ENCODE measurements around the gene ZNF32.

The ZNF32 gene

GRCh38 chr10:43628956-43629355, 19.7 kb downstream of the ZNF32 start:
- H2BK12ac ChIP-seq (ENCODE audit: low read length) = no peak overlapping the region
- H3K9me3 ChIP-seq (replicated peaks in 1 of 2; ENCODE audit: control insufficient read depth in 2 of 2, insufficient read depth in 1 of 2, low read depth in 1 of 2, low read length in 2 of 2) = no peaks in the 10 kb centered on the region
- no peak overlapping the region for H3K4me2 ChIP-seq (ENCODE audit: insufficient read depth, low read length, poor library complexity, severe bottlenecking)
- H2AFZ ChIP-seq (ENCODE audit: low read length) = no peak overlapping the region
- H4K91ac ChIP-seq (ENCODE audit: low read depth, low read length, poor library complexity) = no peak overlapping the region
- no peak overlapping the region for H3K9ac ChIP-seq (ENCODE audit: low read depth, low read length, poor library complexity)
- no peak for DNase-seq (ENCODE audit: low spot score)
- H3K27ac ChIP-seq (replicated peaks; ENCODE audit: low read length) = no peak overlapping the region
- no peak overlapping the region for H2AK5ac ChIP-seq (ENCODE audit: low read depth, low read length)
- H3K4me1 ChIP-seq (ENCODE audit: control insufficient read depth in 2 of 2, insufficient read depth in 1 of 2, low read depth in 1 of 2, low read length in 2 of 2) = no peaks in the 10 kb centered on the region
- no peaks in the 10 kb centered on the region for H3K79me1 ChIP-seq (ENCODE audit: low read depth, low read length)
- WGBS, 2 donors (ENCODE audit: extremely low coverage in 2 of 2, insufficient read length in 2 of 2, insufficient replicate concordance in 1 of 2) = no CpG with 5 or more reads among the region's 4 CpGs
- no peak overlapping the region for H2BK5ac ChIP-seq (ENCODE audit: low read length)
- H3K14ac ChIP-seq (ENCODE audit: low read length) = no peak overlapping the region
- H3K4me3 ChIP-seq (ENCODE audit: low read length in 2 of 2) = no peak overlapping the region
- H3K4ac ChIP-seq (ENCODE audit: low read length) = no peak overlapping the region
- H3K18ac ChIP-seq (ENCODE audit: low read length) = no peak overlapping the region
- no peak overlapping the region for H3K23ac ChIP-seq (ENCODE audit: low read depth, low read length, poor library complexity)
- H4K8ac ChIP-seq (ENCODE audit: low read depth, low read length) = no peak overlapping the region
- no peak overlapping the region for H2BK15ac ChIP-seq (ENCODE audit: low read length)
- no peaks in the 10 kb centered on the region for H3K36me3 ChIP-seq (replicated peaks in 1 of 2; ENCODE audit: control insufficient read depth in 2 of 2, insufficient read depth in 2 of 2, low read length in 2 of 2)
- no peaks in the 10 kb centered on the region for H3K27me3 ChIP-seq (ENCODE audit: control insufficient read depth in 3 of 3, insufficient read depth in 3 of 3, low read depth in 1 of 3, low read length in 3 of 3)
- no peak overlapping the region for H2BK120ac ChIP-seq (ENCODE audit: low read depth, low read length)

GRCh38 chr10:43627942-43628341, 20.7 kb downstream of the ZNF32 start:
- no peak overlapping the region for H4K91ac ChIP-seq (ENCODE audit: low read depth, low read length, poor library complexity)
- H2BK120ac ChIP-seq (ENCODE audit: low read depth, low read length) = no peak overlapping the region
- H3K23ac ChIP-seq (ENCODE audit: low read depth, low read length, poor library complexity) = no peak overlapping the region
- no peak overlapping the region for H2AFZ ChIP-seq (ENCODE audit: low read length)
- no peaks in the 10 kb centered on the region for H3K27me3 ChIP-seq (ENCODE audit: control insufficient read depth in 3 of 3, insufficient read depth in 3 of 3, low read depth in 1 of 3, low read length in 3 of 3)
- no peaks in the 10 kb centered on the region for H3K9me3 ChIP-seq (replicated peaks in 1 of 2; ENCODE audit: control insufficient read depth in 2 of 2, insufficient read depth in 1 of 2, low read depth in 1 of 2, low read length in 2 of 2)
- H3K14ac ChIP-seq (ENCODE audit: low read length) = no peak overlapping the region
- no peak for DNase-seq (ENCODE audit: low spot score)
- H3K9ac ChIP-seq (ENCODE audit: low read depth, low read length, poor library complexity) = no peak overlapping the region
- H3K79me1 ChIP-seq (ENCODE audit: low read depth, low read length) = no peaks in the 10 kb centered on the region
- H3K18ac ChIP-seq (ENCODE audit: low read length) = no peak overlapping the region
- no peak overlapping the region for H2BK5ac ChIP-seq (ENCODE audit: low read length)
- no CpG with 5 or more reads among the region's 1 CpG for WGBS, 2 donors (ENCODE audit: extremely low coverage in 2 of 2, insufficient read length in 2 of 2, insufficient replicate concordance in 1 of 2)
- H3K36me3 ChIP-seq (replicated peaks in 1 of 2; ENCODE audit: control insufficient read depth in 2 of 2, insufficient read depth in 2 of 2, low read length in 2 of 2) = no peaks in the 10 kb centered on the region
- no peak overlapping the region for H3K4me2 ChIP-seq (ENCODE audit: insufficient read depth, low read length, poor library complexity, severe bottlenecking)
- no peak overlapping the region for H3K4me3 ChIP-seq (ENCODE audit: low read length in 2 of 2)
- H3K4me1 ChIP-seq (ENCODE audit: control insufficient read depth in 2 of 2, insufficient read depth in 1 of 2, low read depth in 1 of 2, low read length in 2 of 2) = no peaks in the 10 kb centered on the region
- H3K4ac ChIP-seq (ENCODE audit: low read length) = no peak overlapping the region
- H2BK15ac ChIP-seq (ENCODE audit: low read length) = no peak overlapping the region
- no peak overlapping the region for H2BK12ac ChIP-seq (ENCODE audit: low read length)
- H3K27ac ChIP-seq (replicated peaks; ENCODE audit: low read length) = no peak overlapping the region
- no peak overlapping the region for H4K8ac ChIP-seq (ENCODE audit: low read depth, low read length)
- H2AK5ac ChIP-seq (ENCODE audit: low read depth, low read length) = no peak overlapping the region

- H3K18ac ChIP-seq (ENCODE audit: low read length) = no peak overlapping the region
- H3K9me3 ChIP-seq (replicated peaks in 1 of 2; ENCODE audit: control insufficient read depth in 2 of 2, insufficient read depth in 1 of 2, low read depth in 1 of 2, low read length in 2 of 2) = peaks cover 3 to 11% of the 10 kb centered on the region in 2 donors
- H3K79me1 ChIP-seq (ENCODE audit: low read depth, low read length) = no peaks in the 10 kb centered on the region
- H2AFZ ChIP-seq (ENCODE audit: low read length) = peak overlapping the region; percentile 62
- H3K27ac ChIP-seq (replicated peaks; ENCODE audit: low read length) = no peak overlapping the region
- no peak overlapping the region for H3K23ac ChIP-seq (ENCODE audit: low read depth, low read length, poor library complexity)
- no peaks in the 10 kb centered on the region for H3K36me3 ChIP-seq (replicated peaks in 1 of 2; ENCODE audit: control insufficient read depth in 2 of 2, insufficient read depth in 2 of 2, low read length in 2 of 2)
- H2BK15ac ChIP-seq (ENCODE audit: low read length) = no peak overlapping the region
- no peaks in the 10 kb centered on the region for H3K27me3 ChIP-seq (ENCODE audit: control insufficient read depth in 3 of 3, insufficient read depth in 3 of 3, low read depth in 1 of 3, low read length in 3 of 3)
- H2BK5ac ChIP-seq (ENCODE audit: low read length) = no peak overlapping the region
- DNase-seq (ENCODE audit: low spot score) = no peak
- no peak overlapping the region for H4K8ac ChIP-seq (ENCODE audit: low read depth, low read length)
- no peak overlapping the region for H2BK12ac ChIP-seq (ENCODE audit: low read length)
- no peak overlapping the region for H3K9ac ChIP-seq (ENCODE audit: low read depth, low read length, poor library complexity)
- no peak overlapping the region for H3K14ac ChIP-seq (ENCODE audit: low read length)
- no peak overlapping the region for H2BK120ac ChIP-seq (ENCODE audit: low read depth, low read length)
- no peak overlapping the region for H3K4ac ChIP-seq (ENCODE audit: low read length)
- H2AK5ac ChIP-seq (ENCODE audit: low read depth, low read length) = no peak overlapping the region
- no peak overlapping the region for H3K4me2 ChIP-seq (ENCODE audit: insufficient read depth, low read length, poor library complexity, severe bottlenecking)
- no CpG with 5 or more reads among the region's 3 CpGs for WGBS, 2 donors (ENCODE audit: extremely low coverage in 2 of 2, insufficient read length in 2 of 2, insufficient replicate concordance in 1 of 2)
- no peaks in the 10 kb centered on the region for H3K4me1 ChIP-seq (ENCODE audit: control insufficient read depth in 2 of 2, insufficient read depth in 1 of 2, low read depth in 1 of 2, low read length in 2 of 2)
- peak overlapping the region in 1 of 2 donors; percentile 25 for H3K4me3 ChIP-seq (ENCODE audit: low read length in 2 of 2)
- H4K91ac ChIP-seq (ENCODE audit: low read depth, low read length, poor library complexity) = no peak overlapping the region
These were observed 25.3 kb downstream of the ZNF32 start for GRCh38 chr10:43623351-43623750.

GRCh38 chr10:43622038-43622437, 26.6 kb downstream of the ZNF32 start:
- no peak overlapping the region for H2BK15ac ChIP-seq (ENCODE audit: low read length)
- WGBS, 2 donors (ENCODE audit: extremely low coverage in 2 of 2, insufficient read length in 2 of 2, insufficient replicate concordance in 1 of 2) = no CpG with 5 or more reads among the region's 2 CpGs
- H3K4me2 ChIP-seq (ENCODE audit: insufficient read depth, low read length, poor library complexity, severe bottlenecking) = no peak overlapping the region
- DNase-seq (ENCODE audit: low spot score) = no peak
- no peak overlapping the region for H2BK120ac ChIP-seq (ENCODE audit: low read depth, low read length)
- no peak overlapping the region for H2BK5ac ChIP-seq (ENCODE audit: low read length)
- no peak overlapping the region for H4K91ac ChIP-seq (ENCODE audit: low read depth, low read length, poor library complexity)
- no peaks in the 10 kb centered on the region for H3K79me1 ChIP-seq (ENCODE audit: low read depth, low read length)
- H3K4me3 ChIP-seq (ENCODE audit: low read length in 2 of 2) = no peak overlapping the region
- H3K9me3 ChIP-seq (replicated peaks in 1 of 2; ENCODE audit: control insufficient read depth in 2 of 2, insufficient read depth in 1 of 2, low read depth in 1 of 2, low read length in 2 of 2) = peaks cover 7 to 21% of the 10 kb centered on the region in 2 donors
- H3K14ac ChIP-seq (ENCODE audit: low read length) = no peak overlapping the region
- H3K4ac ChIP-seq (ENCODE audit: low read length) = no peak overlapping the region
- no peak overlapping the region for H2BK12ac ChIP-seq (ENCODE audit: low read length)
- H4K8ac ChIP-seq (ENCODE audit: low read depth, low read length) = no peak overlapping the region
- H3K23ac ChIP-seq (ENCODE audit: low read depth, low read length, poor library complexity) = no peak overlapping the region
- H2AFZ ChIP-seq (ENCODE audit: low read length) = no peak overlapping the region
- no peaks in the 10 kb centered on the region for H3K27me3 ChIP-seq (ENCODE audit: control insufficient read depth in 3 of 3, insufficient read depth in 3 of 3, low read depth in 1 of 3, low read length in 3 of 3)
- no peaks in the 10 kb centered on the region for H3K4me1 ChIP-seq (ENCODE audit: control insufficient read depth in 2 of 2, insufficient read depth in 1 of 2, low read depth in 1 of 2, low read length in 2 of 2)
- H3K9ac ChIP-seq (ENCODE audit: low read depth, low read length, poor library complexity) = no peak overlapping the region
- H3K36me3 ChIP-seq (replicated peaks in 1 of 2; ENCODE audit: control insufficient read depth in 2 of 2, insufficient read depth in 2 of 2, low read length in 2 of 2) = peaks cover 0 to 3% of the 10 kb centered on the region in 2 donors
- no peak overlapping the region for H3K18ac ChIP-seq (ENCODE audit: low read length)
- H2AK5ac ChIP-seq (ENCODE audit: low read depth, low read length) = no peak overlapping the region
- no peak overlapping the region for H3K27ac ChIP-seq (replicated peaks; ENCODE audit: low read length)

All from neuronal stem cell (in vitro differentiated cells).